NOMO-1 (cell line): ENCODE results near the gene OR51E2.
"Not testable (repeated sequence)": the region's sequence is repeated elsewhere in the genome, so short reads cannot be mapped to it uniquely, and the experiment has no call there.

Experiments
- DNase-seq, 2 experiments: peaks; one replicate each; lab custom pipeline; 2025; ENCODE audit not compliant: unreplicated experiment in 2 of 2; lab: John Stamatoyannopoulos, UW

OR51E2 gene, protein sequence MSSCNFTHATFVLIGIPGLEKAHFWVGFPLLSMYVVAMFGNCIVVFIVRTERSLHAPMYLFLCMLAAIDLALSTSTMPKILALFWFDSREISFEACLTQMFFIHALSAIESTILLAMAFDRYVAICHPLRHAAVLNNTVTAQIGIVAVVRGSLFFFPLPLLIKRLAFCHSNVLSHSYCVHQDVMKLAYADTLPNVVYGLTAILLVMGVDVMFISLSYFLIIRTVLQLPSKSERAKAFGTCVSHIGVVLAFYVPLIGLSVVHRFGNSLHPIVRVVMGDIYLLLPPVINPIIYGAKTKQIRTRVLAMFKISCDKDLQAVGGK

DNA sequence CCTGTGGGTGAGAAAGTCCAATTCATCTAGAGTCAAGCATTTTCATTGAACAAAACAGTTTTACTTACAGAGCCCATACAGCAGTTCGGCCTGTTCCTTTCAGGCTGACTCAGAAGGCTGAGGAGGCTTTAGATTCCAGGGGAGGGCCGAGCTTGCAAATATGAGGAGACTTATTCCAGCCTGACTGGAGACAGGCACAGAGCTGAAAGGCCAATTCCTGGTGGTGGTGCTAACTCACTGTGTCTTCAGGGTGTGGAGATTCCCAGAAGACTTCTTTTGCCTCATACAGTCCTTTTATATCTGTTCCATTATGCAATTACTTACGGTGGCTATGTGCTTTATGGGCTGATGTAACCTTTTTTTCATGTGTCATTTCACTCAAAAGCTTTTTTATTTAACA is at the start of gene OR51E2:
Gene OR51E2 (minus strand): TSS at position 269 of the 400 bp plus-strand sequence. CDS start 15,142 bp downstream, outside the sequence.
- DNase-seq: no peak

DNA sequence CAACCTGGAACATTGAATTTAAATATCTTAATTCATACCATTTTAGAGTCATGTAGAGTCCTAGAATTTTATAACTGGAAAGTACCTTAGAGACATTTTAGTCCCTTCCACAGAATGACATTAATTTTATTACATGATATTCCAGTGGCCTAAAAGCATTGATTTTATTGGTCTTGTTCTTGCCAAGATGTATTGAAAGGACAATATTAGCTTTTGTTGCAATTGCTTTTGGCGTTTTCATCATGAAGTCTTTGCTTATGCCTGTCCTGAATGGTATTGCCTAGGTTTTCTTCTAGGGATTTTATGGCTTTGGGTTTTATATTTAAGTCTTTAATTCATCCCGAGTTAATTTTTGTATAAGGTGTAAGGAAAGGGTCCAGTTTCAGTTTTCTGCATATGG is 43.1 kb upstream of the OR51E2 start:
- DNase-seq: no peak

DNA sequence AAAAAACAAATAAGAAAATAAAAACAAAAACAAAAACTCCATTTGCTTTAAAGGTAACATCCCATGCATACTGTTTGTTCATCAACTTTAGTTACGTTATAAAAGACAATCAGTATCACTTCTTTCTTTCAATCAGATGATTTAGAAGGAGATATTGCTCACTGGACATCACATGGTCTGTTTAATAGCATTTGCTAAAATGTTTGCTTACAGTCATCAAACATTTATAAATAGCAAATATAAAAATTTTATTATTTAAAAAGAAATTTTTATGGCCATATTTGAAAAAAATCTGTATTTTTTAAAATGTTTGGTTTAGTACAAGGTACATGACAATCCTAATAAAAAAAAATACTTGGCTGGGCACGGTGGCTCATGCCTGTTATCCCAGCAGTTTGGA is 29.5 kb upstream of the OR51E2 start:
- DNase-seq: no peak

DNA sequence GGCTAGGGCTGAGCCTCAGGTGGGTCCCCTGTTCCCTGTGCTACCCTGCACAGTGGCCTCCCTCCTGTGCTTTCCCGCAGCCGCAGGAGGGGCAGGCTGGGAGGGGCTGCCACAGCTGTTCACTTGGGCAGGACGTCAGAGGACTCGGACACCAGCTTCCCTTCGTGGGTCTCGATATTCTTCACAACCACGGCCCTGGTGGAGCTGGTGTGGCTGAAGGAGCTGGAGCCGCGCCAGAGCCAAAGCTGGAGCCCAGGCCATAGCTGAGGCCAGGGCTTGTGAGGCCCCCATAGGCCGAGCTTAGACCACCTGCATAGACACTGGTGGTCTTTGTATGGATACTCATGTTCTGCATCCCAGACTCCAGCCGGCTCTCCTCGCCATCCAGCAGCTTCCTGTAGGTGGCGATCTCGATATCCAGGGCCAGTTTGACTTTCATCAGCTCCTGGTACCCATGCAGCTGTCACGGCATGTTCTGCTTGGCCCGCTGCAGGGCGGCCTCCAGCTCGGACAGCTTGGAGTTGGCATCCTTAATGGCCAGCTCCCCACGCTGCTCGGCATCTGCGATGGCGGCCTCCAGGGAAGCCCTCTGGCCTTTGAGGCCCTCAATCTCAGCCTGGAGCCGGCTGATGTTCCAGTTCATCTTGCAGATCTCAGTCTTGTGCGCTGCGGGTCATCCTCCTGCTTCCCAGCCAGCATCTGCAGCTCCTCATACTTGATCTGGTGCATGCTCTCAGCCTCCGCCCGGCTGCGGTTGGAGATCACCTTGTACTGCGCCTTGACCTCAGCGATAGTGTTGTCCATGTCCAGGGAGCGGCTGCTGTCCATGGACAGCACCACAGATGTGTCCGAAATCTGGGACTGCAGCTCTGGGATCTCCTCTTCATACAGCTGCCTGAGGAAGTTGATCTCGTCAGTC is 25.2 kb upstream of the OR51E2 start:
- not testable (repeated sequence) for DNase-seq

DNA sequence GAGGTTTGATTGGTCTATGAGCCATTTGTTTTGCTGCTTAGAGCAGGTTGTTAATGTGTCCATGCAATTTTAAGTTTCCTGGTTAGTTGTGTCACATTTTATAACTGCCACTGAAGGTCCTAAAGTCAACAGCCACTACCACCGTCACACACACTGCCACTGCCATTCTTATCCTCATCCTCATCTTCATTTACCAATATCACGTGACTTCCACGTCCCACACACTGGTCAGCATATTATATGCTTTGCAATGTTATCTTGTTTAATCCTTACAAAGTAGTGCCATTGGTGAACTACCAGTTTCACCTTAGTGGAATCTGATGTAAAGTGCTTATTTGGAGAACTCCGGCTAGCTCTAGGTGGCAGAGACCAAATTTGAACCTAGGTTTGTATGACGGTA is 16.6 kb upstream of the OR51E2 start:
- DNase-seq: no peak

DNA sequence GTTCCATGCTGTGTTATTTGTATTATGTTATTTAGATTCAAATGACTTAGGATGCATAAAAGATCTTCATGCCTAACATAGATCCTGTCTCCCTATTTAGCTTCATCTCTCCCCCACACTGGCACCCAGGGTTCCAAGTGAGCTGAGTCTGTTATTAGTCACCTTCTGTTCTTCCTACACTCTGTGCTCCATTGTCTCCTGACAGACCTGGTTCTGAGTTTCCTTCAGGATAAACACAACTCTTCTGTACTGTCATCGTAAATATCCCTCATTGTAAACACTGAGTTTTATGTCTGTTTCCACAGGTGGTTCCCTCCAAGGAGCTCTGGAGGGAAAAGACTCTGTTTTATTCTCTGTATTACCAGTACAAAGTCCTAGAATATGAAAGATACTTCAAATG is 15.6 kb upstream of the OR51E2 start:
- DNase-seq: no peak

DNA sequence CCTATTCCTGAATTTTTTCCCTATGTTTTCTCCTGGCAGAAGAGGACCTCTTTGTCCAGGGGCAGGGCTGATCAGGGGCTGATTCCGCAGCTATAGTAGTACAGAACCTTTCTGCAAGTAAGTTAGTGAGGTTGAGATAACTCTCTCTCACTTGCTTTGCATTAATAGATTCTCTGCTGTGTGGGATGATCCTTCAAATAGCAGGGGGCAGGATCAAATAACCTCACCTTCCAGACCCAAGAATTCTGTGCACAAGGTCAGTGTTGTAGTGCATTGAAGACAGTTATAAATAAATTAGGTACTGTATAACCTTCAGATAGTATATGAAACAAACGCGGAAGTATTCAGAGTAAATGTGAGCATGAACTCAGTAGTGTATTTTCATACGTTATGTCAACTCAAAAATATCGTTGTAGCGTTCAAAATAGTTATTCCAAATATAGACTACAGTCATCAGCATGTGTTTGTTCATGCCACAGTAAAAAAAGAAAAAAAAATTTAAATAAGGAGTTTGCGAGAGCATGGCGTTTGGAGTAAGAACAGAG is 7.2 kb upstream of the OR51E2 start:
- no peak for DNase-seq

DNA sequence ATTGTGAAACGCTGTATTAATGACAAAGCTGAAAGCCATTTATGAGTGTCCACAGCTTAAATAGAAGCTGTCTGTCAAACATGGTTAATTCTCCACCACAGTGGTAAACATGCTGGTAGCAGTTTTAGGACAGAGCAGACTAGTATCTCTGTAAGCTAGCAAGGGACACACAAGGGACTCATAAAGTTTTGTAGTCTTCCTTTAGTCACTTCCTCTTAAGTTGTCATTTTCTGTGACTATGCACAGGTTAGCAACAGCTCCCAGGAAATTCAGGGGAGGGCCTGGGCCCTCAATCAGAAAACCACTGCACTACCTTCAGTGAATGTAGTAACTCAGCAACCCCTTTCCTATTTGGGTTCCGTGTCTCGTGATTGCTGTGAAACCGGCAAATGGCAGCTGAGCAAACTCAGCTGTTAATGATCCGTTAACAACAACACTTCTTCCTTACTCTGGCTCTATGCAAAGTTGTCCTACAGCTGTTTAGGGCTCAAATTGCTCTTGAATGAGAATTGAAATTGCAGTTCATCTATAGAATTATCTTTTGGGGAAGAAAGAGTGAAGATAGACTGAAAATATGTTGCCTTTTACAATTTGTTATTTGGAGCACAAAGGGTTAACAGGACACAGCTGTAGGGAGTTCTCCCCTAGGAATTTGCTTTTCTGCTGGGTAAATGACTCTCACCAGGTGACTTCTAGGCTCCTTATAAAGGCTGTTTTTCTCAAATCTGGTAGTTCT is 6.6 kb upstream of the OR51E2 start, which contains the start of gene MMP26:
Gene MMP26 (plus strand): TSS at position 731 of the 736 bp plus-strand sequence.
- DNase-seq: no peak

DNA sequence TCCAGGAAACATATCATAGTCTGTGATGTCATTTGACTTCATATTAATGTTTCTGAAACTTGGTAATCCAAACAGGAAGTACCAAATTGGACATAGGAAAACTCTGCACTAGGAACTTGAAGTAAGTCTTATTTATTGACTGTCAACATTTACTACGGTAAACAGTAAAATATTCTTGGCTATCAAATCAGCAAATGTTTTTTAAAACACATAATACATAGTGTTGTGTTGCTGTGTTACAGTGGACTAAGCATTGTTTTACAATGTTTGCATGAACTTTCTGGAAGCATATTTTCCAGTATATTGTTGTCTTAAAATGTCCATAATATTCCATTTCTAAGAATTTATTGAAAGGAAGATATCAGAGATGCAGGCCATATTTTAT is 2.8 kb upstream of the OR51E2 start:
- DNase-seq: no peak

DNA sequence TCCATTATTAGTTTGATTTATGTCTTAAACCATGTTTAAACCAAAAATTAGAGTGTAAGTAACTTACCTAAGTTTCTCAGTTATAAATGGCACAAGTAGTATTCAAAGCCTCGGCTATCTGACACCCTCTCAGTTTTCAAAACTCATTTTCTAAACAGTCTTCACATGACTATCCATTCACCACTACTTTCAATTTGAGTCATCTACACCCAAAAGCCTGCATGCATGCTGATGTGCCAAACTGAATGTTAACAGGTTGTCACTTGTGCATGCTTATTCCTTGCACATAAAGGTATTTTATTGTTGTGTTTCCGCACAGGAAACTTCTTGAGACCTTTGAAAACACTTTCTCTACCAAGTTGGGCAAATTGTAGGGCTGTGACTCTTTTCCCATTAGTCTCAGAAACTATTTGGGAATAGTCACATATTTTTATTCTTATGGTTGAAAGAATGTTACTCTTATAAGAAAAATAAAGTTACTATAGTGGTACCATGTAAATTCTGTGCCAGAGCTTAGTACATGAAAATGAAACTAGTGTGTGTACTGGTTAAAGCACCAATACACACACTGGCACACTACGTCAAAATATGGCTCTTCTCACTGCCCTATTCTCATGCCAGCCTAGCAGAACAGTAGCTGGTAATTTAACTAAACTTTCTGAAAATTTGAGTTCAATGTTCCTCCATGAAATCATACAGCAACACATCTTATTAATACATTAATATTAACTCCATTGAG is 2.2 kb upstream of the OR51E2 start:
- no peak for DNase-seq

DNA sequence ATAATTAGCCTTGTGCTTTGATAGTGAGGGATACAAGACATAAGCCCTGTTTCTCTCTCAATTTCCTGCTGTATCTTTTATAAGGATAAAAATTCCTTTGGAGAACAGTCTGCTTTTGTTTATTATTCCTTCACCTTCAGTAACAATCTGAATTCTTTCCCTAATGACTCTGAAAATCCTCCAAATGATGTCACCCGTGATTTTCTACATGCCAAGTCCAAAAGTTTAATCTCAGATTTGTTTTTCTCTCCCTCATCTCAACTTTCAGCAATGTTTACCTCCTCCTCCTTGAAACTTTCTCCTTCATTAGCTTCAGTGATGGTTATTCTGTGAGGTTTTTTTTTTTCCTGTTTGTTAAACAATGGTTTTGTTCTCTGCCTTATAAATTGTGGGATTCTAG is 2.2 kb downstream of the OR51E2 start:
- DNase-seq: no peak

DNA sequence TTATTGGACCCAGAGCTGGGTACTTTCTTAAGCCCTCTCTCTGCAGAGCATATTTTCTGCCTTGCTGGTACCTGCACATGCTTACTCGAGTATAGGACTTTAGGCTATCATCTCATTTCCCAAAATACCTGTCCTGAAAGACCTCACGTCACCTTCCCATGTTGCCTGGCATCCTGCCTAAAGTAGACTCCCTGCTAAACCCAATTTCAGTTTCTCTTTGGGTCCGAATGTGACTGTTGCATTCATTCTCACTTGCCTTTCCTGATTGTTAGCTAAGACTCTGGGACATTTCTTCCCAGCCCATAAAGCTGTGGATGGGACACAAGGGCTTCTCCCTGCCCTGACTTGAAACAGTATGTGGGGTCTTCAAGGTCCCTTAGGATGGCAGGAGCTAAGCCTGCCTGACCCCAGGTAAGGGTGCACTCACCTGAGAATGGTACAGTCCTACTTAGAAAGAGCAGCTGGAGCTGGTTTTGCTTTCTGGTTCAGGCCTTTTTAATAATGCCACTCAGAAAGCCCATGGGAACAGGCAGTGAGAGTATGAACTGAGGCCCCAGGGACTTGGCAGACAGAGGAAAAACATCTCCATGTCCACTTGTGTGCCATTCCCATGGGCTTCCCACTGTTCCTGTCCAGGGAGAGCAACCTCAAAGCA is 12.9 kb downstream of the OR51E2 start:
- no peak for DNase-seq

DNA sequence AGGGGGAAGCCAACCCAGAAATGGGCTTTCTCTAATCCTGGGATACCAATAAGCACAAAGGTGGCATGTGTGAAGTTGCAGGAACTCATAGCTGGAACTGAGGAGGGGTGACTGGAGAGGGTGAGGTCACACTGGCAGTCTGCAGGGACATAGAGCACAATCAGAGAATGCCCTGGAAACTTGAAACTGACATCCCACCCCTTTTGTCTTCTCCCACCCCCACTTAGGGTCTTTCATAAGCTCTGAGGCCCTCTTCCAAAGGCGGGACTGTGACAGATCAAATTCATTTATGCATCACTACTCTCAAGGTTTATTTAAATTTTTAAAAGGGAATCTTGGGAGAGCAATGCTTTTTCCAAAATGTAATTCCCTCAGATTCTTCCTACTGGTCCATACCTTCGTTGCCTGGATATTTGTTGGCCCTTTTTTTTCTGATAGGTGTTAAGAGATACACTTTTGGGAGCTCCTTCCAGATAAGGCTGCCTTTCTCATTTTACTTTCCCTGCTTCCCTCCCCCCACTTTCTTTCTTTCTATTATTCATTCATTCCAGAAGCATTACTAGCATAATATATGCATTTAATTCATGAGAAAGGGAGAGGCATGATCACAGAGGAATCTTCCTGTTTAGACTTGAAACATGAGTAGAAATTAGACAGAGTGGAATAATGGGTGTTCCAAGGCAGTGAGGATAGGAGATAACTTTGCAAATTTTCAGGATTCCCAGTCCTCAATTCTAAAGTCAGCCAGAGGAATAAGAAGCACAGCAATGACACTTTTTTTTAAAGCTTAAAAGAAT is 14.8 kb downstream of the OR51E2 start:
- DNase-seq: no peak

DNA sequence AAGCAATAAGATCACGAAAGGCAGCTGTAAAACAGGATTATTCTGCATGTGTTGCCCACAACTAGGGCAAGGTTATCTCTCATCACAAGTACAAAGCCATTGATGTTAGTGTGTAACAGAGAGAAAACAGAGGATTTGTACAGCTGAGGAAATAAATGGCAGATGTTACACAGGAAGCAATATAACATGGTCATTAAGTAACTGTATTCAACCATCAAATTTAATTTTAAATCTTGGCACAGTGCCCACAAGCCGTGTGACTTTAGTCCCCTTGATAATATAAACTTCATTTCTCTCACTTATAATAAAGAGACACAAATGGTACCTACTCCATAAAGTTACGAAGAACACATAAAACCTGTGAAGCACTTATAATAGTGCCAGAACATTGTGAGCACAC is 17.3 kb downstream of the OR51E2 start:
- DNase-seq: no peak

DNA sequence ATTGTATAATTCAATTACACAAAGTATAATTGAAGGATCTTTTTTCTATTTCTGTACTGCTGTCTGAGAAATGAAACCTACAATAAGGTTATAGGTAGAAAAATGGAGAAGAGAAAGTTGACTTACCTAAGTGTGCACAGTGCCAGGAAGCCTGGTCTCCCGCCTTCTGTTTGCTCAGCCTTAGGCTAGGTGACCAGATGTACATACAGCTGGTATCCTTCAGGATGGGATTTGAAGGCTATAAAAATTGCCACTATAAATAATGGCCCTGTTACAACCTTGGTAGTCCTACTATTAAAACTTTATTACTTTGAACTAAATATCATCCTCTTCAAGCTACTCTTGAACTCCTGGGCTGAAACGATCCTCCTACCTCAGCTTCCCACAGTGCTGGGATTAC is 19.7 kb downstream of the OR51E2 start:
- DNase-seq: no peak

DNA sequence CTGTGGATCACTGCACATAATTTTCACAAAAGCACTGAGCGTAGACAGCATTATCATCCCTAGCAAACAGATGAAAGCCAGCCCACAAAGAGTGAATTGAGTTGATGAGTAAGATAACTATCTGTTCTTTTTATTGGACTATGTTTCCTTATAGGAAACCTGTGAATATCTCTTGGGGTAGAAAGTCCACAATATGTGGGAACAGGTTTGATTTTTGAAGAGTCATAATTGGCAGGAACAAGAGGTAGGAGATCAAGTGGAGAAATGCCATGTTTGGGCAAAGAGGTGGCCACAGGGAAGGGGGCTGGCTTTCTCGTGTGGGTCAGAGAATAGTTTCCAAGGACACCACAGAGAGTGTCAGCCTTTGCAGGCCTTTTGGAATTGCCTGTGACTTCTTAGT is 23.9 kb downstream of the OR51E2 start:
- no peak for DNase-seq

DNA sequence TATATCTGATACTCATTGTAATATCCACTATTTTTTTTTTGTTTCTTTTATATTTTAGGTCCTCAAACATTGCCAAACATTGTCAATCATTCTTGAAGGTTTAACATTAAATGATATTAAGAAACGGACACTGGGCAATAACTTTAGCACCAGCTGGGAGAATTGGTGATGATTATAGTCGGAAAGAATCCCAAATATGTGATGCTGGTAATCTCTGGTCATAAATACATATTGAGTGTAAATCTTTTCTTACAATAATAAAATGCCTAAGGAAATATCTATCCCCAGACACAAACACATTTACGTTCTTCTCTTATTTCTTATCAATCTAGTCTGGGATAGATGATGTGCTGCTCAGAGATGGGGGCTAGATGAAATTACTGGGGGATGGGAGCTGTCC is 25.2 kb downstream of the OR51E2 start:
- no peak for DNase-seq

DNA sequence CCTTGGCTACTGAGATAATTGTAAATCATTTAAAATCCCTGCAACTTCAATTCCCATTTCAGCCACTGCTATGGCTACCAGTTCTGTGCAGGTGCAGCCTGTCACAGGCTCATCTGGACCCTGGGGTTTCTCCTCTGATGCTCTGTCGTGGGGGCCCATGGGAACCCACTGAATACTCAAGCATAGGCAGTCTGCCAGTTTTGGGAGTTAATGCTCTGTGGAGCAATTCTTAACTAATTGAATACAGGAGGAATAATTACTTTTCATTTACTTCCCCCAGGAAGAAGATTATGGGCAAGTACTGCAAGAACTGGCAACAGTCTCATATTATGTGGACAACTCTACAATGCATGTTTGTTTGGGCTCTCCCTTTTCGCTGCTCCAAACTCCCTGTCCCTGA is 25.9 kb downstream of the OR51E2 start:
- no peak for DNase-seq

DNA sequence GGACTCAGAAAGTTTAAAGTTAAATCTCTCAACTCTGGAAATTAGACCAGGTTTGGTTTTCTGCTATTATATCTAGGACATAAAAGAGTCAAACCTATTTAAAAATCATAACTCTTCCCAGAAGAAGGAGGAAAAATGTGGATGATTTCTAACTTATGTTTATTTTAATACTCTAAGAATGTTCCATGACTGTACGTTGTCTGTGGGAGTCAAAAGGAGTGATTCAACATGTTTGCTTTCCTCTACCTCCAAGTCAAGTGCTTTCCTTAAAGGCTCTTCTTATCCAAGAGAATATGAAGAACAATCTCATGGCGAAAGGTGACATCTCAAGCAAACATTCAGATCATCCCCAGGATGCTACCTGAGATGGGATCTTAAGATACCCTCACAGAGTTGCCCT is 32.2 kb downstream of the OR51E2 start:
- DNase-seq: no peak
